Testis (tissue), 5 donors: Measurements from ENCODE around the gene CD300H. TPM values are rescaled to one million over a fixed set of nuclear protein-coding genes. Genes with fewer than 3 reads are reported as not detected.

Experiments used
- DNase-seq: peaks from one replicate; pipeline ENCODE4 v3.0.0-alpha.2; 2019
- H3K27ac ChIP-seq, 2 donors: fragments of 200-600 bp; sonication (generic); one replicate each; pipeline ENCODE4 v1.5.1; 2019
- H3K27me3 ChIP-seq: fragments of 200-600 bp; sonication (generic); one replicate; pipeline ENCODE4 v1.5.1; 2019
- H3K36me3 ChIP-seq: fragments of 200-600 bp; sonication (generic); one replicate; pipeline ENCODE4 v1.5.1; 2017; ENCODE audit warnings: low read depth; ENCODE audit errors: missing control alignments
- H3K4me1 ChIP-seq: fragments of 200-600 bp; sonication (generic); one replicate; pipeline ENCODE4 v1.5.1; 2019
- H3K4me3 ChIP-seq, 2 donors: fragments of 200-600 bp; sonication (generic); one replicate each; pipeline ENCODE4 v1.5.1; 2017 to 2019
- H3K9me3 ChIP-seq: fragments of 200-600 bp; sonication (generic); one replicate; pipeline ENCODE4 v1.5.1; 2017
- CTCF ChIP-seq, 3 experiments: fragments of 450-650 bp in 2 of 3; fragments of 200-600 bp in 1 of 3; sonication (generic) in 1 of 3; IDR thresholded peaks; one replicate each; pipeline ENCODE4 v1.5.1; 2016 to 2019; ENCODE audit warnings: antibody characterized with exemption in 3 of 3, mild to moderate bottlenecking in 2 of 3, moderate library complexity in 1 of 3
- POLR2A ChIP-seq: fragments of 450-650 bp; IDR thresholded peaks from one replicate; pipeline ENCODE4 v1.6.1; 2017; ENCODE audit warnings: antibody characterized with exemption, mild to moderate bottlenecking, moderate library complexity
- WGBS, 2 donors: methylation state at CpG; one replicate each; pipeline ENCODE4 v1.1.5; 2018; 5-methylcytosine and 5-hydroxymethylcytosine counted together
- intact Hi-C: fragments of 100-400 bp; cut with DNase I; formaldehyde crosslinking; loops from one replicate; pipeline ENCODE4 v1.15.1; 2023; ENCODE audit warnings: low total_unique reads
- long read RNA-seq, 2 donors: transcript quantifications; one replicate each; lab custom pipeline, GENCODE V29; 2026
- polyA plus RNA-seq: library from polyadenylated mRNA; stranded (reverse); fragments of 350-450 nt; fragmentation: Illumina TruSeq; extraction: RNeasy Lipid Tissue Mini Kit (QIAGEN cat#74804); gene quantifications from one replicate; pipeline ENCODE4 v1.2.3, GENCODE V29; 2014; ENCODE audit warnings: low read depth, low replicate concordance; ENCODE audit not compliant: insufficient read depth
- total RNA-seq, 2 donors: library from RNA; depleted of rRNA; stranded (reverse); fragments of >200 nt; gene quantifications; one replicate each; pipeline ENCODE4 v1.2.3, GENCODE V29; 2016

Gene CD300H
- total RNA-seq (not detected), polyA plus RNA-seq (not detected)
- long read RNA-seq, donor 1: 0 reads
- long read RNA-seq, donor 2: 0 reads

- no peak for DNase-seq
- Histone ChIP-seq H3K27me3 (no peaks in the 10 kb centered on the region), H3K4me1 (no peaks in the 10 kb centered on the region), H3K9me3 (no peaks in the 10 kb centered on the region), H3K36me3 (no peaks in the 10 kb centered on the region), H3K4me3 (no peak within 1 kb of the TSS), H3K27ac (no peak within 1 kb of the TSS)
- intact Hi-C loops: no loop called here
- WGBS, 2 donors: 80 to 90% methylated on average over 2 of the region's 2 CpGs
- no peak for TF ChIP-seq POLR2A
- TF ChIP-seq CTCF (IDR thresholded peaks at IDR 0.05): no peak
Observed at GRCh38 chr17:74567397-74567796, at the start of gene CD300H. TSS of gene CD300H (minus strand) at chr17:74567509.

GRCh38 chr17:74616696-74617095, 49.4 kb upstream of the CD300H start:
- intact Hi-C loops: no loop called here
- Histone ChIP-seq H3K4me3 (no peak overlapping the region), H3K9me3 (no peaks in the 10 kb centered on the region), H3K27ac (no peak overlapping the region), H3K4me1 (no peaks in the 10 kb centered on the region), H3K27me3 (no peaks in the 10 kb centered on the region), H3K36me3 (no peaks in the 10 kb centered on the region)
- WGBS, 2 donors: 96% methylated on average over 4 to 7 of the region's 7 CpGs
- DNase-seq: no peak
- TF ChIP-seq CTCF (IDR thresholded peaks at IDR 0.05) (no peak), POLR2A (no peak)

GRCh38 chr17:74612046-74612445, 44.7 kb upstream of the CD300H start:
- no peaks in the 10 kb centered on the region for H3K27me3 ChIP-seq
- no peaks in the 10 kb centered on the region for H3K4me1 ChIP-seq
- intact Hi-C loops: no loop called here
- H3K9me3 ChIP-seq: no peaks in the 10 kb centered on the region
- DNase-seq: no peak
- 91 to 94% methylated on average over 6 of the region's 6 CpGs for WGBS, 2 donors
- TF ChIP-seq CTCF (IDR thresholded peaks at IDR 0.05) (no peak), POLR2A (no peak)
- no peak overlapping the region for H3K27ac ChIP-seq
- no peak overlapping the region for H3K4me3 ChIP-seq
- no peaks in the 10 kb centered on the region for H3K36me3 ChIP-seq

GRCh38 chr17:74610108-74610507, 42.8 kb upstream of the CD300H start:
- no peak for TF ChIP-seq CTCF (IDR thresholded peaks at IDR 0.05)
- no peak for TF ChIP-seq POLR2A
- intact Hi-C loops: no loop called here
- Histone ChIP-seq H3K27me3 (no peaks in the 10 kb centered on the region), H3K4me1 (no peaks in the 10 kb centered on the region), H3K27ac (no peak overlapping the region), H3K36me3 (no peaks in the 10 kb centered on the region), H3K9me3 (no peaks in the 10 kb centered on the region), H3K4me3 (no peak overlapping the region)
- DNase-seq: no peak
- 24 to 38% methylated on average over 2 of the region's 2 CpGs for WGBS, 2 donors

- H3K4me1 ChIP-seq: no peaks in the 10 kb centered on the region
- no peak overlapping the region for H3K4me3 ChIP-seq
- no peaks in the 10 kb centered on the region for H3K27me3 ChIP-seq
- H3K9me3 ChIP-seq: no peaks in the 10 kb centered on the region
- H3K36me3 ChIP-seq: no peaks in the 10 kb centered on the region
- H3K27ac ChIP-seq: no peak overlapping the region
- TF ChIP-seq CTCF (IDR thresholded peaks at IDR 0.05): no peak
- TF ChIP-seq POLR2A: no peak
- no peak for DNase-seq
- 87 to 97% methylated on average over 3 of the region's 3 CpGs for WGBS, 2 donors
- intact Hi-C loops: no loop called here
Observed at GRCh38 chr17:74608511-74608910, 41.2 kb upstream of the CD300H start.
